HG03095 (cell line): ENCODE results near the gene LDHAL6B.

Source experiments
- ATAC-seq: cut with Tn5 transposase; IDR thresholded peaks from one replicate; pipeline ENCODE4 v1.9.1; 2021; ENCODE audit warnings: moderate library complexity; ENCODE audit not compliant: unreplicated experiment

The LDHAL6B gene

GRCh38 chr15:59216911-59217310 lies 10.3 kb downstream of the LDHAL6B start:
- no peak for ATAC-seq

DNA sequence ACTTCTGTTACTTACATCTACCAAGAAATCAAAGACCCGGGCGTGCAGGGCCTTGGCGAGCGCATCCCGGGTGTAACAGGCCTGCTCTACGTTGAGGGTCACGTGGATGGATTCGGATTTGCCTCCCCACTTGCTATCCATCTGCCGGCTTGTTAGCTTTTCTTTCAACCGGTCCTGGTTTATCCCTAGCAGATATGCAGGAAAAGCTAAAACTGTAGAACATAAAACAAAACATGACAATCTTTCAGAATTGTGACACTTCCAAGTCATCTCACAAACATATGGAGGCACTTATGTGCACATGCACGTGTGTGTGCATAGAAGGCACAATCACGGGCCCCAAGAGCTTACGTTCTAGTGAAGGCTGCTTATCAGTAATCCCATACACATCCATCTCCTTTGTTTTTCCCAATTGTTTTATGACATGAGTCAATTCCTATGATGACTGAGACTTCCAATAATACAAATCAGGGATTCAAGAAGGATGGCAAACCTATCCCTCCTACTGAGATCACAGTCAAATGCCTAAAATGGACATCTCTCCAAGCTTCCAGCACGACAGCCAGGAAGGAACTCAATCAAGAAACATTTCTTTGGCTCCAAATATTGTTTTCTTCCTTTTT lies 11.3 kb downstream of the LDHAL6B start:
- no peak for ATAC-seq

GRCh38 chr15:59218710-59219109 lies 12.1 kb downstream of the LDHAL6B start:
- ATAC-seq, result no peak

DNA sequence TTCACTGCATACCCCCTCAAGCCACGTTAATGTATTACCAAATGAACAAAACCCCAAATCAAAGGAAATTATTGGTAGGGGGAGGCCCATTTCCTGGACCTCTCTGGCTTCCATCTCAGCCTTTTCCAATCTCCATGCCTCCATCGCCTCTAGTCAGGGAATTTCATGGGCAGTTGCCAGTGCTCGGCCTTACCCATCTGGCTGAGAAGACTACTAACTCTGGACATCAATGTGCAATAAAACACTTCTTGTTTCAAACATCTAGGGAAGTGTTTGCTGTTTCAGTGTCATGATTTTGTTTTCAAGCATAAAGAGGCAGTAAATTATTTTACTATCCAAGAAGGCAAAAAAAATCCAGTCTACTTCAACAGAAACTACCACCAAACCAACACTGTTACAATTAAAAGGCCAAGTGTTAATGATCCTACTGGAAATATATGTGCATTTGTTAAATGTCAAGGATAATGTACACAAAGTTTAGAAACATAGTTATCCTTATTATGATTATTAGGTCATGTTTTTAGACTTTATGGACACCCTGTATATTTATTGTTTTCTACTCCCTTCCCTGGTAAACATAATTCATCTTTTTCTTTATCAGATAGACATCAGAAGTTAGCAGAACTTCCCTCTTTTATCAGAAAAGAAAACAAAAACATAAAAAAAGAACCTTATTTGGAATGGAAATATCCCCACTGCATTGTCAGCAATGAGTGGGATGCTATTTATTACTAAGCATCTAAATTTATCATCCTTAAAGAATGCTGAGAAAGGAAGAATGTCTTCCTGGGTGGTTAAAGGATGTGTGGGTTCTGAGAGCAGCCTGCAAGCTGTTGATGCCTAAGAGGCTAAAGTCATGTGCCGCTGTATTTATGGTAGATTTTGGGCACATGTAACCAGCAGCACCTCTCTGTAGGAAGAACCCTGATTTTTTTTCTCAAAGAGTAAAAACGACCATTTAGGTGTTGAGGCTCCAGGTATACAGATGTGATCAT lies 15.2 kb downstream of the LDHAL6B start:
- ATAC-seq, result no peak

DNA sequence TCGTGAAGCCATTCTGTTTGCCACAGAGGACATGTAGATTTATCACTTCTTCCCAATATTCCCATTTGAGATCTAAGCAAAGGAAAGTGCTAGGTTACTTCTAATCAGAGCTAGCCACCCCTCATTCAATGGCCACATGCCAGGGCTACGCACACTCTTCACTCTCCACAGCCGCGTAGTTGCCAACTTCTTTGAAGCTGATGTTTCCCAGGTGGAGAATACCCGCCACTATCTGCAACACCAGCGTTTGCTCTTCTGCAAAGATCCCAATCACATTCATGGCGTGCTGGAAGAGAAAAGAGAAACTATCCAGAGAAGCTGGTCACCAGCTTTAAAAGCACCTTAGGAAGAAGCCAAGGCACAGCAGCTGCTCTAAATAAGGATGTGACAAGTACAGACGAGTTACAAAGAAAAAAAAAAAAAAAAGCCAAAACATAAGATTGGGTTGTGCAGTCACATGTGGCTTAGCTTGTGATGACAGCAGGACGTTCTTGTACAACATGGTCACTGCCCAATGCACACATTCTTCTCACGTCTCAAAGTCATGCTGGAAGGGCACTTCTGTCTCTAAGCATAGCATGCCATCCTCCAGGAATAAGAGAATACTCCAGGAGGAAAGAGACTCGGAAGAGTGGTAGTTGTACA lies 16.4 kb downstream of the LDHAL6B start:
- ATAC-seq, result no peak

GRCh38 chr15:59223736-59224135 lies 17.1 kb downstream of the LDHAL6B start:
- no peak for ATAC-seq

- no peak for ATAC-seq
Measured at GRCh38 chr15:59224474-59224873, 17.8 kb downstream of the LDHAL6B start.

GRCh38 chr15:59227021-59227420 lies 20.4 kb downstream of the LDHAL6B start:
- ATAC-seq, result no peak

- no peak for ATAC-seq
Measured at GRCh38 chr15:59229015-59229414, 22.4 kb downstream of the LDHAL6B start.

DNA sequence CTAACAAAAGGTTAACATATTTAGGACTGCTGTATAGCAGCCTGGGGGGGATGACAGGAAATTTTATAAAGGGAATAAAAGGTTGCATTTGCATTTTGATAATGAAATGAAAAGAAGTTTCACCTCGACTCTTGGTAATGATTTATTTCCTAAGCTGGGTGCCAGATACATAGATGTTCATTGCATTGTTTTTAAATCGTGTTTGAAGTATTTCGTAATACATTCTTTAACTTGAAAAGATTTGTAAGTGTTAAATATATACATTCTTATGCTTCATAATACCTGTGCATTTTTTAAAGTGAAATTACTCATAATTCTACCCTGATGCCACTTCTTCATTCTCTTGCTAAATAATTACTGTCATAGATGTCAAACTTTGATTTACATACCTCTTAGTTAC lies 22.8 kb downstream of the LDHAL6B start:
- ATAC-seq, result no peak

DNA sequence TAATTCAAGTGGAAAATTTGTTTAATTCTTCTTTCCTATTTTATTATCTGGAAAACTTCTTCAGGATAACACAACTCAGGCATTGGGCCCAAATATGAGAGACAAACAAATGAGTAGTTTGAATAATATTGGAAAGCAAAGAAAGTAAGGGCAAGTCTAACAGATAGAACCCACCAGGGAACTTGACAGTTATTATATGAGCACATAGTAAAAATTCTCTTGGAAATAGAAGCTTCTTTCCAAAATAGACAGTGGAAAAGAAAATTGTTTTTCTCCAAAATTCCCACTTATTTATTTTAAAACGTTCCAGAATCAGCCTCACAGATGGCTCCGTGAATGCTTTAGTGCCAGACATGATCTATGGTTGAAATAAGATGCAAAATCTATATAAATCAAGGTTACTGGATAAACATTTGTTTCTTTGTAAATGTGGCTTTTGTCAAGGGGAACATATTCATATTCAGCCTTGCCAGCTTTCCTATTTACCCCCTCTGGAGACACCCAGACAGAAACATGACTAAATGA lies 23.9 kb downstream of the LDHAL6B start:
- no peak for ATAC-seq

- no peak for ATAC-seq
Measured at GRCh38 chr15:59232476-59232875, 25.8 kb downstream of the LDHAL6B start.

- ATAC-seq, result no peak
Measured at GRCh38 chr15:59236394-59236793, 29.8 kb downstream of the LDHAL6B start.

- peak; percentile 61 for ATAC-seq
Measured at GRCh38 chr15:59237119-59237855, 30.6 kb downstream of the LDHAL6B start.

GRCh38 chr15:59237924-59238331 lies 31.3 kb downstream of the LDHAL6B start:
- ATAC-seq, result peak; percentile 47

GRCh38 chr15:59240036-59240435 lies 33.4 kb downstream of the LDHAL6B start:
- no peak for ATAC-seq

- no peak for ATAC-seq
Measured at GRCh38 chr15:59242649-59243048, 36.0 kb downstream of the LDHAL6B start.

GRCh38 chr15:59243622-59244021 lies 37.0 kb downstream of the LDHAL6B start:
- ATAC-seq, result no peak

GRCh38 chr15:59244337-59244736 lies 37.7 kb downstream of the LDHAL6B start:
- peak; percentile 72 for ATAC-seq

- no peak for ATAC-seq
Measured at GRCh38 chr15:59245559-59245958, 38.9 kb downstream of the LDHAL6B start.

DNA sequence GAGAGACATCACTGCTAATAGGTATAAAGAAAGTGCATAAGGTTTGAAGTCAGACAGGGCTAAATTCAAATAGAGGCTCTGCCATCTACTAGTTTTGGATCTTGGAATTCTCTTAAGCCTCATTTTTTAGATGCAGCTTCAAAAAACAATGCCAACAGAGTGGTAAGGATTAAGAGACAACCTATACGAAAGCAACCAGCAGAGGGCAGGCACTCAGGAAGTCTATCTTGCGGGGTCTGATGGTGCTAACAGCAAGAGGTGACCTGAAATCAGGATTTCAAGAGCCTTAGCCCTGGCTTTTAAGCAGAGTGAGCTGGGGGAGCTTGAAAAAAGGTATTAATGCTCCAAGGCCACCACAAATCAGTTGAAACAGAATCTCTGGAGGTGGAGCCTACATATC lies 40.7 kb downstream of the LDHAL6B start:
- ATAC-seq, result no peak
